Measurements from ENCODE around the gene SLC22A1.

The SLC22A1 gene

GRCh38 chr6:160121558-160121957, at the start of gene SLC22A1:
SLC22A1 (plus strand) TSS chr6:160121815; CDS start chr6:160121936, 121 bp downstream.
- H3K4me3 ChIP-seq (ENCODE audit: low read depth, low read length): no peak within 1 kb of the TSS
- no peak for TF ChIP-seq CTCF (IDR thresholded peaks at IDR 0.05; ENCODE audit: control insufficient read depth, extremely low read depth, insufficient read depth)
- DNase-seq (ENCODE audit: low read depth): no peak

- TF ChIP-seq CTCF (IDR thresholded peaks at IDR 0.05; ENCODE audit: control insufficient read depth, extremely low read depth, insufficient read depth): no peak
- H3K4me3 ChIP-seq (ENCODE audit: low read depth, low read length): no peak overlapping the region
- DNase-seq (ENCODE audit: low read depth): no peak
Measured at GRCh38 chr6:160073272-160073671, 48.3 kb upstream of the SLC22A1 start.

- H3K4me3 ChIP-seq (ENCODE audit: low read depth, low read length): no peak overlapping the region
- no peak for DNase-seq (ENCODE audit: low read depth)
- no peak for TF ChIP-seq CTCF (IDR thresholded peaks at IDR 0.05; ENCODE audit: control insufficient read depth, extremely low read depth, insufficient read depth)
Measured at GRCh38 chr6:160076009-160076408, 45.6 kb upstream of the SLC22A1 start.

- TF ChIP-seq CTCF (IDR thresholded peaks at IDR 0.05; ENCODE audit: control insufficient read depth, extremely low read depth, insufficient read depth): no peak
- H3K4me3 ChIP-seq (ENCODE audit: low read depth, low read length): no peak overlapping the region
- DNase-seq (ENCODE audit: low read depth): no peak
Measured at GRCh38 chr6:160077024-160077423, 44.6 kb upstream of the SLC22A1 start.

- H3K4me3 ChIP-seq (ENCODE audit: low read depth, low read length): no peak overlapping the region
- no peak for DNase-seq (ENCODE audit: low read depth)
- TF ChIP-seq CTCF (IDR thresholded peaks at IDR 0.05; ENCODE audit: control insufficient read depth, extremely low read depth, insufficient read depth): no peak
Measured at GRCh38 chr6:160077526-160077925, 44.1 kb upstream of the SLC22A1 start.

GRCh38 chr6:160078883-160079685, 42.5 kb upstream of the SLC22A1 start:
- TF ChIP-seq CTCF (IDR thresholded peaks at IDR 0.05; ENCODE audit: control insufficient read depth, extremely low read depth, insufficient read depth): no peak
- no peak overlapping the region for H3K4me3 ChIP-seq (ENCODE audit: low read depth, low read length)
- DNase-seq (ENCODE audit: low read depth): no peak

- DNase-seq (ENCODE audit: low read depth): no peak
- TF ChIP-seq CTCF (IDR thresholded peaks at IDR 0.05; ENCODE audit: control insufficient read depth, extremely low read depth, insufficient read depth): no peak
- H3K4me3 ChIP-seq (ENCODE audit: low read depth, low read length): no peak overlapping the region
Measured at GRCh38 chr6:160079686-160080043, 42.0 kb upstream of the SLC22A1 start.
